ES-I3 (cell line): ENCODE data around the gene DLGAP1.
"Not testable (repeated sequence)": the region's sequence is repeated elsewhere in the genome, so short reads cannot be mapped to it uniquely, and the experiment has no call there.

Source experiments
- H3K36me3 ChIP-seq: 2 replicates; pipeline ENCODE4 v1.6.1; 2013; ENCODE audit warnings: mild to moderate bottlenecking, low read length, control low read depth, moderate library complexity; ENCODE audit not compliant: insufficient read depth
- H3K4me1 ChIP-seq: 2 replicates; pipeline ENCODE4 v1.6.1; 2013; ENCODE audit warnings: mild to moderate bottlenecking, control low read depth, low read length; ENCODE audit not compliant: insufficient read depth
- H3K9ac ChIP-seq: 2 replicates; pipeline ENCODE4 v1.6.1; 2013; ENCODE audit warnings: low read depth, mild to moderate bottlenecking, low read length, moderate library complexity
- H3K9me3 ChIP-seq: 2 replicates; pipeline ENCODE4 v1.6.1; 2013; ENCODE audit warnings: mild to moderate bottlenecking, low read length, moderate library complexity; ENCODE audit not compliant: control insufficient read depth, insufficient read depth

The DLGAP1 gene

DNA sequence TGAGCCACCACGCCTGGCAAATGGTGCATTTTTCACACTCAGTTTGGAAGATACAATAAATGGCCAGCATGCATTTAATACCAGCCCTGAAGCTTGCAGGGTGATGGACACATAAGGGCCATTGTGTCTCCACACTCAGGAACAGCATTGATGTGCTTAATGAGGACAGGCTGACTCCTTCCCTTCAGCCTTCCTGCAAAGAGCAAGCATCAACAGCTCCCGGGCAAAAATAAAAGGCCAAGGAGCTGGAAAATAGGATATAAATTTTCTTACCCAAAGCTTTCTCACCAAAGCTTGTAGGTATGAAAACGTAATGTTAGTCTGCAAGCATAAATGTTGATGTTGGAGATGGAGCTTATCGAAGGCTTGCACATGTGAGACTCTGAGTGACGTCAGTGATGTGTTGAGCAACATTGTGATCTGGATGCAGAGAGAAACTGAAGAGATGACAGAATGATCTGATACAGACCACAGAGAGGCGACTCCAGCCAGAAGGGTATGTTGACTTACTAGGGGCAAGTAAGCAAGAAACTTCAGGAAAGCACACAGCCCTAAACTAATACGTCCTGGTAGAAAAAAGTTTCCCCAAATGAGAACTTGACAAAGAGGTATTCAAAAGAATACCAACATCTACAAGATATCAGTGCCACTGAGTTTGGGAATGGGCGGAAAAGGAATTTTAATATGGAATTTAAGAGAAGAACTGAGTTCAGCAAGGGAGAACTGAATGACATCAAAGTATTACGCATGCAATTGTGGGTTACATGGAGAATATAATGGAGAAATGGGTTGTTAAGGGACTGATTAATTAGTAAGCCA lies 748.6 kb downstream of the DLGAP1 start:
- Histone ChIP-seq H3K9ac (no peak overlapping the region), H3K4me1 (0 out of 2 replicates have a peak, but pooled peaks cover 3% of the 10 kb centered on the region), H3K9me3 (no peaks in the 10 kb centered on the region), H3K36me3 (no peaks in the 10 kb centered on the region)

DNA sequence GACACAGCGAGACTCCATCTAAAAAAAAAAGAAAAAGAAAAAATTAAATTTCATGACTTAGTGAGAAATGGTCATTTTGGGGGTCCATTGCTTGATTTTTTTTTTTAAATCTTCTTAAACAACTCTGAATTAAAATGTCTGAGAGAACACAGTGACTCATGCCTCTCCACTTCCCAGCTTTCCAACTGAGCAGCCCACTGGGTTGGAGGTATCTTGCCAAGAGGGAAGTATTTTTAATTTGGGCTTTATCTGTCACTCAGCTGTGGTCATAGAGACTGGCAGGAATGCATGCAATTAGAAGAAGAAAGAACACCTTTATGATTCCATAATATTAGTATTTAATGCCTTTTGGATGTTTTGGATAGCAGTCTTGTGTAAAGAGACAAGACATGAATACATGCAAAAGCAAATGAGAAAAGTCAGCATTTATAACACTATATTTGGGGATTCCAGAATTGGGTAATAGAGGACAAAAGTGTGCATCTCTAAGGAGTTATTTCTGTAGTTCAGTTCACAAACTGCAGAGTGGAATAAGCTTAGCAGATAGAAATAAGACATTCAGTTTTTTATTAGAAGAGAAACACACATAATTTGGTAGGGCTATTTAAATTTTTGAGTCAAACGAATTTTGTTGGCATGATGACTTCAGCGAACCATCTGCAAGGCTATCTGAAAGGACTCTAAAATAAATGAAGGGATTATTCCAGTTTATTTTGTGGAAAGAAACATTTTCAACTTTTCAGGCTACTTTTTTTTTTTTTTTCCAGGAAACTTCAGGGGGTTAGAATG lies 750.4 kb downstream of the DLGAP1 start:
- 0 out of 2 replicates have a peak, but pooled peaks cover 3% of the 10 kb centered on the region for H3K4me1 ChIP-seq
- H3K9me3 ChIP-seq, result no peaks in the 10 kb centered on the region
- H3K36me3 ChIP-seq, result no peaks in the 10 kb centered on the region
- H3K9ac ChIP-seq, result no peak overlapping the region

DNA sequence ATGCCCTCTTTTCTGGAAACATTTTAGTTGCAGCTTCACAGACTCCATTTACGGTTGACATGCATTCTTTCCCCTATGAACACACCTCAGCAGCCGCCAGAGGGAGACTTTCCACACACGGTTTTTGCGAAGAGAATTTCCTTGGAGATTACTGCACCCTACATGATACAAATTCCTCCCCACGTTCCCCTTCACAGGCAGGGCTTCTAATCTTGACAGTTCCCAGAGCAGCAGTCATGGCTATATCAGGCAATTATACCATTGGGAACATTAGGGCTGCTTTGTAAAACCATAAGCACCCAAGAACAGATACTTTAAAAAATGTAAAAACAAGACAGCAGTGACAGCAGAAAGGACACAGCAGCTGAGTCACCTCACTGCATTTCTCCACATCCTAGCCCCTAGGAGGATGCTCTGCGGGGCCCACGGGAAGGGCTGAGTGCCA lies 751.4 kb downstream of the DLGAP1 start:
- H3K36me3 ChIP-seq, result no peaks in the 10 kb centered on the region
- no peak overlapping the region for H3K9ac ChIP-seq
- H3K9me3 ChIP-seq, result no peaks in the 10 kb centered on the region
- H3K4me1 ChIP-seq, result 0 out of 2 replicates have a peak, but pooled peaks cover 3% of the 10 kb centered on the region

DNA sequence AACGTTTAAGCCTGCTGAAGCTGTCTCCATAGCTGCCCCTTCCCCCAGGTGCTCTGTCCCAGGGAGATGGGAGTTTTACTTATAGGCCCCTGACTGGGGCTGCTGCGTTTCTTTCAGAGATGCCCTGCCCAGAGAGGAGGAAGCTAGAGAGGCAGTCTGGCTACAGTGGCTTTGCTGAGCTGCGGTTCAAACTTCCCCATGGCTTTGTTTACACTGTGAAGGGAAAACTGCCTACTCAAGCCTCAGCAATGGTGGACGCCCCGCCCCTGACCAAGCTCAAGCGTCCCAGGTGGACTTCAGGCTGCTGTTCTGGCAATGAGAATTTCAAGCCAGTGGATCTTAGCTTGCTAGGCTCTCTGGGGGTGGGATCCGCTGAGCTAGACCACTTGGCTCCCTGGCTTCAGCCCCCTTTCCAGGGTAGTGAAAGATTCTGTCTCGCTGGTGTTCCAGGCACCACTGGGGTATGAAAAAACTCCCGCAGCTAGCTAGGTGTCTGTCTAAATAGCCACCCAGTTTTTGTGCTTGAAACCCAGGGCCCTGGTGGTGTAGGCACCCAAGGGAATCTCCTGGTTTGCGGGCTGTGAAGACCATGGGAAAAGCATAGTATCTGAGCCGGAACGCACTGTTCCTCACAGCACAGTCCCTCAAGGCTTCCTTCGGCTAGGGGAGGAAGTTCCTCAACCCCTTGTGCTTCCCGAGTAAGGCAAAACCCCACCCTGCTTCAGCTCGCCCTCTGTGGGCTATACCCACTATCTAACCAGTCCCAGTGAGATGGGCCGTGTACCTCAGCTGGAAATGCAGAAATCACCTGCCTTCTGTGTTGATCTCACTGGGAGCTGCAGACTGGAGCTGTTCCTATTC lies 755.2 kb downstream of the DLGAP1 start:
- H3K9ac ChIP-seq, H3K9me3 ChIP-seq, H3K36me3 ChIP-seq, H3K4me1 ChIP-seq: not testable (repeated sequence)

DNA sequence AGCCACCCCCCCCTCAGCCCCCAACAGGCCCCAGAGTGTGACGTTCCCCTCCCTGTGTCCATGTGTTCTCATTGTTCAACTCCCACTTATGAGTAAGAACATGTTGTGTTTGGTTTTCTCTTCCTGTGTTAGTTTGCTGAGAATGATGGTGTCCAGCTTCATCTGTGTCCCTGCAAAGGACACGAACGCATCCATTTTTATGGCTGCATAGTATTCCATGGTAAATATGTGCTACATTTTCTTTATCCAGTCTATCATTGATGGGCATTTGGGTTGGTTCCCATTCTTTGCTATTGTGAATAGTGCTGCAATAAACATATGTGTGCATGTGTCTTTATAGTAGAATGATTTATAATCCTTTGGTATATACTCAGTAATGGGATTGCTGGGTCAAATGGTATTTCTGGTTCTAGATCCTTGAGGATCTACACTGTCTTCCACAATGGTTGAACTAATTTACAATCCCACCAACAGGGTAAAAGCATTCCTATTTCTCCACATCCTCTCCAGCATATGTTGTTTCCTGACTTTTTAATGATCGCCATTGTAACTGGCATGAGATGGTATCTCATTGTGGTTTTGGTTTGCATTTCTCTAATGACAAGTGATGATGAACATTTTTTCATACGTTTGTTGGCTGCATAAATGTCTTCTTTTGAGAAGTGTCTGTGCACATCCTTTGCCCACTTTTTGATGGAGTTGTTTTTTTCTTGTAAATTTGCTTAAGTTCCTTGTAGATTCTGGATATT lies 760.9 kb downstream of the DLGAP1 start:
- H3K36me3 ChIP-seq, H3K9me3 ChIP-seq, H3K9ac ChIP-seq: not testable (repeated sequence)
- H3K4me1 ChIP-seq, result peaks cover 11% of the 10 kb centered on the region

DNA sequence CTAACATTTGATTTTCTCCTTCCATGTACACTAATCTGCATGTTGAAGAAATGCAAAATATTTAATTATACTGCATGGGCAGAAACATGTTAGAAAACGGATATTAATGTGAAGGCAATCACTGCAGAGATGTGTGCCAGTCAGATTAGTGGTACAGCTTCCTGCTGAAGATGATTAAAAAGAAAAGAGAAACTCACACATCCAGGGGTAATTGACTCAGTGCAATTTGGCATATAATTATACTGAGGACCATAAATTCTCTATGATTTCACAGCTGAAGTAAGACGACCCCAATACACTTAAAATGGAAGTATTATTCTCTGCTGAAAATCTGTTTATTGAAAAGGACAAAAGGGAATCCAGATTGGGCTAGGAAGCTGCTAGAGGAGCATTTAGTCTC lies 761.7 kb downstream of the DLGAP1 start:
- Histone ChIP-seq H3K9me3 (no peaks in the 10 kb centered on the region), H3K4me1 (peaks cover 17% of the 10 kb centered on the region), H3K9ac (no peak overlapping the region), H3K36me3 (no peaks in the 10 kb centered on the region)

DNA sequence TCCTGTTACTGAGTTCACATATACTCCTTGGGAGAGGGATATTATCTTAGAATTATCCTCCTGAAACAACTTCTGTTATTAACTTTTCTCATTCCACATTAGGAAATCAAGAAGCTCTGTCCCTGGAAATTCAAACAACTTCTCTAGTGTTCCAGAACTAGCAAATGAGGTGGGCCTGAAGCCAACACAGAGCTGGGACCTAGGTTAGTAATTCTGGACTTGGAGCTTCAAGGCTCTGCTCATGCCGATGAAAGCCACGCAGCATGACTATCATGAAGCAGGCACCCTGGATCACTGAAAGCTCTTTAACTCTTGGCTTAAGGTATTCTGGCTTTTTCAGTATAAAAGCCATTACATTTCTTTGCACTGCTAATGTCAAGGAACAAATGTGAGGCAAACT lies 762.4 kb downstream of the DLGAP1 start:
- Histone ChIP-seq H3K9me3 (no peaks in the 10 kb centered on the region), H3K36me3 (no peaks in the 10 kb centered on the region), H3K4me1 (peaks cover 17% of the 10 kb centered on the region), H3K9ac (no peak overlapping the region)

DNA sequence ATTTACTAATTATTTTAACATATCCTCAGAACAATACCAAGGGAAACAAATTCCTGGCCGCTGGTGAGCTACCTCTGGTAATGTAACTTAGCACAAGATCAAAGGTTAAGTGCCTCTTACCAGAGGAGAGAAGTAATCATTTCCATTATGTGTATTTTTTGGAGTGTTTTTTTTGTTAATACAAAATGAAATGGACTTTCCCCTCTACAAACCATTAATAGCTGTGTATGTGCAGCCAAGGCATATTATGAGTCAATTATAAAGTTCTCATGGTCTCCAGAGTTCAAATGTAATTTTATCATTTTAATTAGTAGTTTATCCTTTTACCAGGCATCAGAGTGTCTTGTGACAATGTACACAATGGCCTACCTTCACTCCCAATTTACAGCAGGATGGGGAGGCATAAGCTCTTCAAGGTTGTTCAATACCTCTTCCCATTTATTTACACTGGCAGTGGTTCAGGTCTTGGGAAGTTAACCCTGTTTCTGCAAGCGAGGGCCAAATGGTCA lies 762.9 kb downstream of the DLGAP1 start:
- Histone ChIP-seq H3K4me1 (peaks cover 17% of the 10 kb centered on the region), H3K36me3 (no peaks in the 10 kb centered on the region), H3K9me3 (no peaks in the 10 kb centered on the region), H3K9ac (no peak overlapping the region)

DNA sequence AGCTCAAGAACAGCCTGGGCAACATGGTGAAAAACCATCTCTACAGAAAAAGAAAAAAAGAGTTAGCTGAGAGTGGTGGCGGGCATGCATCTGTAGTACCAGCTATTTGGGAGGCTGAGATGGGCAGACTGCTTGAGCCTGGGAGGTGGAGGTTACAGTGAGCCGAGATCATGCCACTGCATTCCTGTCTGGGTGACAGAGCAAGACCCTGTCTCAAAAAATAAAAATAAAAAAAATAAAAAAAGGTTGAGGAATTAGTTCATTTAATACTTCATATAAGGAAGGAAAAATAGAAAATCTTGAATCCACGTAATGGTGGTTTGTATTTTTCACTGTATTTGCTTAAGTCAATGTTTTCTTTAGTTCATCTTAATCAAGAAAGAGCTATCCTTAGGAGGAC lies 763.4 kb downstream of the DLGAP1 start:
- peaks cover 17% of the 10 kb centered on the region for H3K4me1 ChIP-seq
- H3K9me3 ChIP-seq, result peaks cover 2% of the 10 kb centered on the region; the same call in 1 of the 2 replicates
- H3K9ac ChIP-seq, result no peak overlapping the region
- H3K36me3 ChIP-seq, result no peaks in the 10 kb centered on the region

DNA sequence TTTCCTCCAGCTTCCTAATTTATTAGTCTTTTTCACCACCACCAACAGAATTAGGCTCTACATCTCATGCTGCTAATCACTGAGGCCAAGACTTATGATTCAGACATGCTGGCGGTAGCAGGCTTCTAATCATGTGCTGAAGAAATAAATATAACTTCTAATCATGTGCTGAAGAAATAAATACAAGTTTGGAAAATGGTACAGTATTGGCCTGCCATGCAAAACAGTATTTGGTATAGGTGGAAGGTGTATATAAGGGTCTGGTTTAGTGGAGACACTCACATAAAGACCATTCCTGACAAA lies 764.4 kb downstream of the DLGAP1 start:
- H3K9ac ChIP-seq, result no peak overlapping the region
- peaks cover 17% of the 10 kb centered on the region for H3K4me1 ChIP-seq

DNA sequence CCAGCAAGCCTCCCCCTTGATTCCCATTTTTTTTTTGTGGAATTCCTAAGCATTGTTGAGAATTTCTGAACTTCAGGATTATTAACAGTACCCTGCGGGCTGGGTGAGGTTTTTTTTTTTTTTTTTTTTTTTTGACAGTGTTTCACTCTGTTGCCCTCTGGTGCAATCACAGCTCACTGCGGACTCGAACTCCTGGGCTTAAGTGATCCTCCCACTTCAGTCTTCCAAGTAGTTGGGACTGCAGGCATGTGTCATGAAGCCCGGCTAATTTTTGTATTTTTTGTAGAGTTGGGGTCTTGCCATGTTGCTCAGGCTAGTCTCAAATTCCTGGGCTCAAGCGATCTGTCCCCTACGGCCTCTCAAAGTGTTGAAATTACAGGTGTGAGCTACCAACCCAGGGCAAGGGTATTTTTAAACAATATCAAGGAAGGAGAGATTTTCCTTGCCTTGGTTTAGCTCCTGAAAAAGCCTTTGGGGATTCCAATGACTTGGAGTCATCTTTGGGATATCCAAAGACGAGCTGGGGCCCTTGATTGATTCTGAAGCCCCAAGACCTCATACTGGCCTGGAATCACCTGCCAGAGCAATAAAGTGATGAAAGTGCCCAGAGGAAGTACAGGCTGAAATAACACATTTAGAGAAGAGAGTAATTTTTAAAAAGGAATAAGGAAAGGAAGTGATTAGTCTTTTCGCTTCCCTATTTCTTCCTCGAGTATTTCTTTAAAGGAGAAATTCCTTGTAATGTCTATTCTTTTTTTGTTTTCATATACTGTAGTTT lies 764.9 kb downstream of the DLGAP1 start:
- Histone ChIP-seq H3K36me3 (no peaks in the 10 kb centered on the region), H3K9me3 (peaks cover 2% of the 10 kb centered on the region; the same call in 1 of the 2 replicates), H3K9ac (no peak overlapping the region), H3K4me1 (peaks cover 17% of the 10 kb centered on the region)

More for the DNA sequence above, 764.4 kb downstream of the DLGAP1 start:
- peaks cover 2% of the 10 kb centered on the region; the same call in 1 of the 2 replicates for H3K9me3 ChIP-seq
- no peaks in the 10 kb centered on the region for H3K36me3 ChIP-seq

DNA sequence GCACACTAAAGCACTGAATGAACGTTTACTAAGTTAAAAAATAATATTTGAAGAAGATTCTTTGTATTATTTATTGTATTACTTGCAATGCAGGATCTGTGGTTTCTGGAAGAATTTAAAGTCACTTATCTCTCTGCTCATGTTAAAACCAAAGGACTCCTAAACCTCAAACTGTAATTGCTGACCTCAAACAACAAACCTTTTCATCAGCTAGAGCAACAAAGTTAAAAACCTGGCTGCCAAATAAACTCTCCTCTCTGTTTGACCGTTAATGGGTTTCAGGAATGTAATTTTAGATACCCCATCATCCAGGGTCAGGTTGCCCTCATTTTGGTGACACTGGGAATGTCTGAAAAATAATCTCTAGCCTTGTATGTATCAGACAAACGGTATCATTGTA lies 766.0 kb downstream of the DLGAP1 start:
- Histone ChIP-seq H3K9ac (no peak overlapping the region), H3K36me3 (no peaks in the 10 kb centered on the region), H3K4me1 (peaks cover 17% of the 10 kb centered on the region), H3K9me3 (peaks cover 2% of the 10 kb centered on the region; the same call in 1 of the 2 replicates)

DNA sequence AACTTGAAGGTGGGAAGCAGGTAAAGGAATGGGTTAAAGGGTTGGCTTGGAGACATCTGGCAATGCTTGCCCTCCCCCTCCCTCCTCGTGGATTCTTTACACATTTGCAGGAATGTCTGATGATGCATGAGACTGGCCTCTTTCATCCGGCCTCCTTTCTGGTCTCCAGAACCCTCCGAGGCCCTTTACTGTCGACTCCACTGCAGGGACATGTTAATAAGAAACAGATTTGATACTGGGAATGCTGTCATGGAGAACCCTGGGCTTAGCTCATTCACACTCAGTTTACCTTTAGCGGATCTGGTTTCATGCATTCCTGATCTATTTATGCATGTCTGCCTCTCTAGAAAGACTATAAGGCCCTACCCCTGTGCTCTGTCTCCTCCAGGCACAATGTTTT lies 766.4 kb downstream of the DLGAP1 start:
- peaks cover 2% of the 10 kb centered on the region; the same call in 1 of the 2 replicates for H3K9me3 ChIP-seq
- peaks cover 17% of the 10 kb centered on the region for H3K4me1 ChIP-seq
- no peaks in the 10 kb centered on the region for H3K36me3 ChIP-seq
- no peak overlapping the region for H3K9ac ChIP-seq
